Muscle layer of duodenum (tissue), 2 donors: ENCODE measurements around the gene FRG2B.
"Not testable (repeated sequence)": the region's sequence is repeated elsewhere in the genome, so short reads cannot be mapped to it uniquely, and the experiment has no call there.

Source experiments
- H3K27ac ChIP-seq: one replicate; pipeline ENCODE4 v1.7.0; 2013; ENCODE audit warnings: mild to moderate bottlenecking, low read length
- H3K27me3 ChIP-seq: one replicate; pipeline ENCODE4 v1.7.0; 2013; ENCODE audit warnings: low read depth, mild to moderate bottlenecking, control low read depth, low read length
- H3K36me3 ChIP-seq, 2 donors: one replicate each; pipeline ENCODE4 v1.7.0; 2013; ENCODE audit warnings: low read length in 2 of 2, control low read depth in 1 of 2, mild to moderate bottlenecking in 1 of 2; ENCODE audit not compliant: insufficient read depth in 2 of 2, control insufficient read depth in 1 of 2
- H3K4me1 ChIP-seq, 2 donors: one replicate each; pipeline ENCODE4 v1.7.0; 2013; ENCODE audit warnings: low read length in 2 of 2, mild to moderate bottlenecking in 2 of 2, control low read depth in 1 of 2, moderate library complexity in 1 of 2; ENCODE audit not compliant: insufficient read depth in 2 of 2, control insufficient read depth in 1 of 2
- H3K4me3 ChIP-seq, 2 donors: one replicate each; pipeline ENCODE4 v1.7.0; 2013; ENCODE audit warnings: low read length in 2 of 2, low read depth in 1 of 2, mild to moderate bottlenecking in 1 of 2
- H3K9me3 ChIP-seq, 2 donors: one replicate each; pipeline ENCODE4 v1.7.0; 2013; ENCODE audit warnings: low read length in 2 of 2, control low read depth in 1 of 2, mild to moderate bottlenecking in 1 of 2; ENCODE audit not compliant: control insufficient read depth in 1 of 2
- donor health status: healthy.

Gene FRG2B

GRCh38 chr10:133622544-133622943 lies 4.1 kb downstream of the FRG2B start:
- H3K4me3 ChIP-seq, H3K9me3 ChIP-seq, H3K36me3 ChIP-seq, H3K4me1 ChIP-seq, H3K27ac ChIP-seq: not testable (repeated sequence)
- peaks cover 15% of the 10 kb centered on the region for H3K27me3 ChIP-seq

- Histone ChIP-seq H3K4me1 (no peaks in the 10 kb centered on the region), H3K36me3 (no peaks in the 10 kb centered on the region), H3K27me3 (peaks cover 15% of the 10 kb centered on the region), H3K9me3 (no peaks in the 10 kb centered on the region), H3K4me3 (no peak overlapping the region), H3K27ac (no peak overlapping the region)
These were observed 7.7 kb downstream of the FRG2B start for GRCh38 chr10:133618851-133619250.

- H3K4me1 ChIP-seq, result no peaks in the 10 kb centered on the region
- H3K9me3 ChIP-seq, result peaks cover 0 to 3% of the 10 kb centered on the region in 2 donors
- no peak overlapping the region for H3K4me3 ChIP-seq
- no peaks in the 10 kb centered on the region for H3K36me3 ChIP-seq
- H3K27me3 ChIP-seq, result peaks cover 15% of the 10 kb centered on the region
- H3K27ac ChIP-seq, result no peak overlapping the region
These were observed 9.4 kb downstream of the FRG2B start for GRCh38 chr10:133617196-133617595.

GRCh38 chr10:133616371-133617130 lies 10.0 kb downstream of the FRG2B start:
- Histone ChIP-seq H3K4me3 (no peak overlapping the region), H3K4me1 (no peaks in the 10 kb centered on the region), H3K9me3 (peaks cover 0 to 5% of the 10 kb centered on the region in 2 donors), H3K27me3 (peaks cover 11% of the 10 kb centered on the region), H3K36me3 (no peaks in the 10 kb centered on the region), H3K27ac (no peak overlapping the region)

GRCh38 chr10:133614830-133615580 lies 11.6 kb downstream of the FRG2B start:
- Histone ChIP-seq H3K27ac (no peak overlapping the region), H3K36me3 (no peaks in the 10 kb centered on the region), H3K9me3 (peaks cover 0 to 5% of the 10 kb centered on the region in 2 donors)

GRCh38 chr10:133613699-133614098 lies 12.9 kb downstream of the FRG2B start:
- Histone ChIP-seq H3K27ac (no peak overlapping the region), H3K36me3 (no peaks in the 10 kb centered on the region), H3K4me1 (no peaks in the 10 kb centered on the region), H3K4me3 (no peak overlapping the region), H3K27me3 (no peaks in the 10 kb centered on the region), H3K9me3 (peaks cover 0 to 5% of the 10 kb centered on the region in 2 donors)

More at GRCh38 chr10:133614830-133615580, 11.6 kb downstream of the FRG2B start:
- Histone ChIP-seq H3K27me3 (no peaks in the 10 kb centered on the region), H3K4me1 (no peaks in the 10 kb centered on the region), H3K4me3 (no peak overlapping the region)

- Histone ChIP-seq H3K36me3 (no peaks in the 10 kb centered on the region), H3K9me3 (peaks cover 0 to 5% of the 10 kb centered on the region in 2 donors), H3K4me1 (no peaks in the 10 kb centered on the region), H3K4me3 (no peak overlapping the region), H3K27me3 (no peaks in the 10 kb centered on the region), H3K27ac (no peak overlapping the region)
These were observed 15.5 kb downstream of the FRG2B start for GRCh38 chr10:133611079-133611478.

GRCh38 chr10:133608855-133609254 lies 17.7 kb downstream of the FRG2B start:
- Histone ChIP-seq H3K4me1 (no peaks in the 10 kb centered on the region), H3K4me3 (no peak overlapping the region), H3K27ac (no peak overlapping the region), H3K9me3 (peaks cover 0 to 5% of the 10 kb centered on the region in 2 donors), H3K27me3 (no peaks in the 10 kb centered on the region), H3K36me3 (no peaks in the 10 kb centered on the region)

- not testable (repeated sequence) for H3K4me1 ChIP-seq, H3K4me3 ChIP-seq, H3K9me3 ChIP-seq, H3K27me3 ChIP-seq, H3K27ac ChIP-seq, H3K36me3 ChIP-seq
These were observed 23.2 kb downstream of the FRG2B start for GRCh38 chr10:133603434-133603833.

GRCh38 chr10:133600657-133601056 lies 25.9 kb downstream of the FRG2B start:
- Histone ChIP-seq H3K4me1 (no peaks in the 10 kb centered on the region), H3K27me3 (no peaks in the 10 kb centered on the region), H3K4me3 (no peak overlapping the region), H3K36me3 (no peaks in the 10 kb centered on the region), H3K27ac (no peak overlapping the region), H3K9me3 (no peaks in the 10 kb centered on the region)

- H3K36me3 ChIP-seq, result not testable (repeated sequence)
These were observed 26.7 kb downstream of the FRG2B start for GRCh38 chr10:133599869-133600268.

More at GRCh38 chr10:133599869-133600268, 26.7 kb downstream of the FRG2B start:
- H3K4me3 ChIP-seq, H3K4me1 ChIP-seq, H3K9me3 ChIP-seq, H3K27ac ChIP-seq, H3K27me3 ChIP-seq: not testable (repeated sequence)
